WTC11 (cell line): ENCODE results near the gene SNRNP25. TPM values are rescaled to one million over a fixed set of nuclear protein-coding genes. Genes with fewer than 3 reads are reported as not detected.

Experiments
- ATAC-seq: fragments of 200-7000 bp; cut with Tn5 transposase; 2 replicates; pipeline ENCODE4 v1.10.0; 2021; ENCODE audit warnings: mild to moderate bottlenecking, moderate library complexity
- Bru-seq: library from RNA; stranded (reverse); fragments of 400-500 nt; gene quantifications from one replicate; lab custom pipeline; 2021; lab: Mats Ljungman, UMichigan
- CTCF ChIA-PET: fragments of 300-600 bp; sonication (Branson Sonifier 250); formaldehyde crosslinking; loops from one replicate; lab custom pipeline; 2021; ENCODE audit warnings: antibody characterized with exemption; lab: Charles Lee
- POLR2A ChIA-PET: fragments of 350-600 bp; sonication (Branson Sonifier 250); formaldehyde crosslinking; loops from one replicate; lab custom pipeline; 2021; ENCODE audit warnings: antibody characterized with exemption; lab: Charles Lee
- DNase-seq: peaks from one replicate; pipeline ENCODE4 v3.0.0; 2021; ENCODE audit warnings: low spot score
- H3K27ac Mint-ChIP-seq: 2 replicates; pipeline ENCODE4 v1.8.0; 2021; ENCODE audit warnings: mixed read lengths
- H3K27me3 Mint-ChIP-seq: 2 replicates; pipeline ENCODE4 v1.8.0; 2021; ENCODE audit warnings: low read depth, mild to moderate bottlenecking, moderate library complexity, mixed read lengths
- H3K36me3 Mint-ChIP-seq: 2 replicates; pipeline ENCODE4 v1.8.0; 2021; ENCODE audit warnings: mixed read lengths
- H3K4me1 Mint-ChIP-seq: 2 replicates; pipeline ENCODE4 v1.8.0; 2022; ENCODE audit warnings: mixed read lengths
- H3K4me3 Mint-ChIP-seq: 2 replicates; pipeline ENCODE4 v1.8.0; 2021; ENCODE audit warnings: mild to moderate bottlenecking, moderate library complexity, mixed read lengths
- H3K9me3 Mint-ChIP-seq: 2 replicates; pipeline ENCODE4 v1.8.0; 2021; ENCODE audit warnings: mixed read lengths
- ATF3 ChIP-seq: sonication (generic); formaldehyde crosslinking; conservative IDR thresholded peaks from 2 replicates; pipeline ENCODE4 v1.8.1; 2022; ENCODE audit warnings: mild to moderate bottlenecking, missing genetic modification reagents
- CREM ChIP-seq: sonication (generic); formaldehyde crosslinking; IDR thresholded peaks from 2 replicates; pipeline ENCODE4 v1.8.1; 2022; ENCODE audit warnings: mild to moderate bottlenecking, missing genetic modification reagents, moderate library complexity
- E2F4 ChIP-seq: sonication (generic); formaldehyde crosslinking; IDR thresholded peaks from 2 replicates; pipeline ENCODE4 v1.8.1; 2022; ENCODE audit warnings: low read depth, mild to moderate bottlenecking, moderate library complexity, missing genetic modification reagents, borderline replicate concordance
- ELF4 ChIP-seq: sonication (generic); formaldehyde crosslinking; IDR thresholded peaks from 2 replicates; pipeline ENCODE4 v1.8.1; 2022; ENCODE audit warnings: low read depth, mild to moderate bottlenecking, moderate library complexity, missing genetic modification reagents
- EMX1 ChIP-seq: fragments of 250-450 bp; sonication (Bioruptor Pico); IDR thresholded peaks from 2 replicates; pipeline ENCODE4 v1.8.0; 2021; ENCODE audit warnings: mild to moderate bottlenecking
- ETV6 ChIP-seq: sonication (generic); formaldehyde crosslinking; IDR thresholded peaks from 2 replicates; pipeline ENCODE4 v1.8.1; 2022; ENCODE audit warnings: mild to moderate bottlenecking, missing genetic modification reagents
- FOXK1 ChIP-seq: sonication (generic); formaldehyde crosslinking; IDR thresholded peaks from 2 replicates; pipeline ENCODE4 v1.8.0; 2022; ENCODE audit warnings: mild to moderate bottlenecking, moderate library complexity, missing genetic modification reagents
- FOXP4 ChIP-seq: sonication (generic); formaldehyde crosslinking; IDR thresholded peaks from 2 replicates; pipeline ENCODE4 v1.8.0; 2022; ENCODE audit warnings: mild to moderate bottlenecking, missing genetic modification reagents
- GABPB1 ChIP-seq: sonication (generic); formaldehyde crosslinking; IDR thresholded peaks from 2 replicates; pipeline ENCODE4 v1.8.1; 2023; ENCODE audit warnings: mild to moderate bottlenecking, missing genetic modification reagents
- JAZF1 ChIP-seq: fragments of 250-450 bp; sonication (Bioruptor Pico); IDR thresholded peaks from 2 replicates; pipeline ENCODE4 v1.9.0; 2021; ENCODE audit warnings: moderate library complexity, mild to moderate bottlenecking, inconsistent platforms
- NR2C2 ChIP-seq: sonication (generic); formaldehyde crosslinking; IDR thresholded peaks from 2 replicates; pipeline ENCODE4 v1.8.0; 2022; ENCODE audit warnings: mild to moderate bottlenecking, missing genetic modification reagents
- PRDM15 ChIP-seq: sonication (generic); formaldehyde crosslinking; IDR thresholded peaks from 2 replicates; pipeline ENCODE4 v1.8.0; 2022; ENCODE audit warnings: missing genetic modification reagents
- RORB ChIP-seq: fragments of 250-450 bp; sonication (Bioruptor Pico); IDR thresholded peaks from 2 replicates; pipeline ENCODE4 v1.9.0; 2021; ENCODE audit warnings: mild to moderate bottlenecking
- SMAD4 ChIP-seq: sonication (generic); formaldehyde crosslinking; IDR thresholded peaks from 2 replicates; pipeline ENCODE4 v1.8.0; 2022; ENCODE audit warnings: mild to moderate bottlenecking, missing genetic modification reagents
- SOX15 ChIP-seq: fragments of 250-450 bp; sonication (Bioruptor Pico); IDR thresholded peaks from 2 replicates; pipeline ENCODE4 v1.9.0; 2021; ENCODE audit warnings: mild to moderate bottlenecking
- TCF7 ChIP-seq: sonication (generic); formaldehyde crosslinking; IDR thresholded peaks from 2 replicates; pipeline ENCODE4 v1.8.0; 2022; ENCODE audit warnings: mild to moderate bottlenecking, low read depth, missing genetic modification reagents, moderate library complexity
- TEAD1 ChIP-seq: sonication (generic); formaldehyde crosslinking; IDR thresholded peaks from 2 replicates; pipeline ENCODE4 v1.8.0; 2022; ENCODE audit warnings: mild to moderate bottlenecking, missing genetic modification reagents
- TP53 ChIP-seq: sonication (generic); formaldehyde crosslinking; IDR thresholded peaks from 2 replicates; pipeline ENCODE4 v1.8.1; 2023; ENCODE audit warnings: mild to moderate bottlenecking, missing genetic modification reagents
- ZNF121 ChIP-seq: sonication (generic); formaldehyde crosslinking; IDR thresholded peaks from 2 replicates; pipeline ENCODE4 v1.8.0; 2023; ENCODE audit warnings: missing genetic modification reagents
- ZNF138 ChIP-seq: sonication (generic); formaldehyde crosslinking; conservative IDR thresholded peaks from 2 replicates; pipeline ENCODE4 v1.8.1; 2022; ENCODE audit warnings: mild to moderate bottlenecking, moderate library complexity, missing genetic modification reagents
- ZNF219 ChIP-seq: sonication (generic); formaldehyde crosslinking; IDR thresholded peaks from 2 replicates; pipeline ENCODE4 v1.8.0; 2023; ENCODE audit warnings: missing genetic modification reagents, mild to moderate bottlenecking, borderline replicate concordance
- ZNF317 ChIP-seq: sonication (generic); formaldehyde crosslinking; IDR thresholded peaks from 2 replicates; pipeline ENCODE4 v1.8.1; 2023; ENCODE audit warnings: low read depth, mild to moderate bottlenecking, moderate library complexity, missing genetic modification reagents, borderline replicate concordance
- ZNF416 ChIP-seq: fragments of 250-450 bp; sonication (Bioruptor Pico); IDR thresholded peaks from 2 replicates; pipeline ENCODE4 v1.9.0; 2021; ENCODE audit warnings: mild to moderate bottlenecking, inconsistent platforms
- ZNF671 ChIP-seq: fragments of 250-450 bp; sonication (Bioruptor Pico); IDR thresholded peaks from 2 replicates; pipeline ENCODE4 v1.8.0; 2021; ENCODE audit warnings: mild to moderate bottlenecking
- long read RNA-seq, 3 experiments: library from RNA in 1 of 3; library from capped mRNA in 1 of 3; library from polyadenylated mRNA in 1 of 3; unstranded in 2 of 3; stranded (forward) in 1 of 3; transcript quantifications; one replicate each; pipeline ENCODE4 v2.0.0, GENCODE V29; 2021
- total RNA-seq: library from RNA; stranded (reverse); gene quantifications from 3 replicates; pipeline ENCODE4 v1.2.3, GENCODE V29; 2021
- TF ChIP-seq, protein P1 (sequence below): fragments of 250-450 bp; sonication (Bioruptor Pico); IDR thresholded peaks from 2 replicates; pipeline ENCODE4 v2.1.2; 2022; ENCODE audit warnings: mild to moderate bottlenecking, moderate library complexity
- TF ChIP-seq, protein P2 (sequence below): fragments of 250-450 bp; sonication (Bioruptor Pico); IDR thresholded peaks from 2 replicates; pipeline ENCODE4 v1.9.0; 2021; ENCODE audit warnings: mild to moderate bottlenecking

Gene SNRNP25
- total RNA-seq = 51.6 to 55.9 TPM (median 54.7 TPM) in 3 replicates
- percentile 77 among the genes with signal in this experiment for Bru-seq, nascent RNA
- long read RNA-seq, experiment 1, transcript SNRNP25-201 (5 exons, 1,905 nt) = major isoform, 109 of 120 reads
- long read RNA-seq, experiment 1, transcript SNRNP25-205 (4 exons, 1,130 nt) = minor isoform, 5 of 120 reads
- long read RNA-seq, experiment 1, partial matches to known transcripts = 2 of 120 reads
- long read RNA-seq, experiment 1, other reads (novel, unspliced or antisense) = 4 of 120 reads
- long read RNA-seq, experiment 2, transcript SNRNP25-201 (5 exons, 1,905 nt) = major isoform, 57 of 72 reads
- long read RNA-seq, experiment 2, partial matches to known transcripts = 7 of 72 reads
- long read RNA-seq, experiment 2, other reads (novel, unspliced or antisense) = 4 of 72 reads
- long read RNA-seq, experiment 3, transcript SNRNP25-201 (5 exons, 1,905 nt) = major isoform, 416 of 427 reads
- long read RNA-seq, experiment 3, partial matches to known transcripts = 1 of 427 reads
- long read RNA-seq, experiment 3, other reads (novel, unspliced or antisense) = 8 of 427 reads

DNA sequence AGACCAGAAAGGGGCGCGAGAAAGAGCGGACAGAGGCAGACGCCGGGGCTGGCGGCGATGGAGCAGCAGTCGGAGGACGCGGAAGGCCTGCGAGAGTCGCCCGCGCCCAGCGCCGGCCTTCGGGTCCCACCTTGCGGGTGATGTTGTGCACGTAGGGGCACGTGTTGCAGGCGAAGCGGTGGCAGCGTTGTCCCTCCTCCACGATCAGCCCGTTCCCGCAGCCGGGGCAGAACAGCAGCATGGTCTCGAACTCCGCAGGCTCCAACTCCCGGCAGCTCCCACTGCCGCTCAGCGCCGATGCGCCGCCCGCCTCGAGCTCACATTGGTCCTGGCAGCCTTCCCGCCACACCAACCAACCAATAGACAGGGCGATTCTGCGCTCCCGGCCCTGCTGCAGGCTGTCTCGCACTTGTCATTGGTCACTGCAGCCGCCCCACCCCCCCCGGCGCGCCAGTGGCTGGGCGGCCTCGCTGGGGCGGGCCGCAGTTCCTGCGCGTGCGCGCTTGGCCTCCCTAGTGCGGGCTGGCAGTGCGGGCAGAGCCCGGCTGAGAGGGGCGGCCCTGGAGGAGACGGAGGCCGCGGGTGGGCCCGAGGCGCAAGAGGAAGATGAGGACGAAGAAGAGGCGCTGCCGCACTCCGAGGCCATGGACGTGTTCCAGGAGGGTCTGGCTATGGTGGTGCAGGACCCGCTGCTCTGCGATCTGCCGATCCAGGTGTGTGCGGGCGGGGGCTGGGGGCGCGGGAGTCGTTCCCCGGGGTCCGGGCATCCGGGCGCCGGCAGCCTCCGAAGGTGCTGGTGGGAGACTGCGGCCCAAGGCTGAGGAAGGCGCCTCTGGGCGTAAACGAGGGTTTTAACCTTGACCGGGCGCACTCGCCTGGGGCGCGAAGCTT is at the start of gene SNRNP25, which contains the start of gene POLR3K:
SNRNP25 (plus strand) TSS at position 483 of the 891 bp plus-strand sequence; CDS start at position 672, 189 bp downstream.
POLR3K (minus strand) TSS at position 263 of the 891 bp plus-strand sequence; CDS start at position 241, 22 bp downstream.
- POLR2A ChIA-PET = interaction anchor here (1.0 to 1.6 kb wide), 8 partner anchors 12 to 299 kb away, joined by 4 to 16 read pairs (median 6); partner anchors contain the start of genes AXIN1, FAM234A and RHBDF1
- peak within 1 kb of the TSS; percentile 99 for H3K4me3 Mint-ChIP-seq
- H3K27me3 Mint-ChIP-seq = no peaks in the 10 kb centered on the region; the same call in 1 of the 2 replicates
- no peaks in the 10 kb centered on the region for H3K9me3 Mint-ChIP-seq
- peak within 1 kb of the TSS; percentile 99 for H3K27ac Mint-ChIP-seq
- CTCF ChIA-PET = interaction anchor here (0.5 to 2.5 kb wide), 18 partner anchors 8 to 309 kb away, joined by 3 to 39 read pairs (median 5); partner anchors contain the start of gene RHBDF1
- peaks cover 13% of the 10 kb centered on the region for H3K4me1 Mint-ChIP-seq
- ATAC-seq (peak; percentile 98), DNase-seq (peak; percentile 98)
- peaks cover 51% of the 10 kb centered on the region for H3K36me3 Mint-ChIP-seq
- TF ChIP-seq PRDM15 (CRISPR knock-in tag) (0 out of 2 replicates have a peak, but pooled peaks have one; percentile 24), GABPB1 (CRISPR knock-in tag) (no peak), ZNF317 (CRISPR knock-in tag) (no peak), FOXP4 (CRISPR knock-in tag) (peak; percentile 43; the same call in 1 of the 2 replicates), EMX1 (CRISPR knock-in tag) (no peak), ZNF138 (CRISPR knock-in tag) (no peak), FOXK1 (CRISPR knock-in tag) (peak; percentile 65), TCF7 (CRISPR knock-in tag) (peak; percentile 74; the same call in 1 of the 2 replicates), NR2C2 (CRISPR knock-in tag) (peak; percentile 45; the same call in 1 of the 2 replicates), ATF3 (peak; percentile 43; the same call in 1 of the 2 replicates), ZNF219 (CRISPR knock-in tag) (no peak), ETV6 (0 out of 2 replicates have a peak, but pooled peaks have one; percentile 29), ELF4 (no peak), SMAD4 (CRISPR knock-in tag) (no peak), E2F4 (CRISPR knock-in tag) (0 out of 2 replicates have a peak, but pooled peaks have one; percentile 4), ZNF671 (CRISPR knock-in tag) (no peak), CREM (CRISPR knock-in tag) (peak; percentile 31; the same call in 1 of the 2 replicates), ZNF121 (CRISPR knock-in tag) (no peak), SOX15 (CRISPR knock-in tag) (no peak), ZNF416 (CRISPR knock-in tag) (no peak), JAZF1 (no peak), TEAD1 (CRISPR knock-in tag) (peak; percentile 51), TP53 (CRISPR knock-in tag) (0 out of 2 replicates have a peak, but pooled peaks have one; percentile 31), RORB (CRISPR knock-in tag) (no peak)
- TF ChIP-seq, protein P1, sequence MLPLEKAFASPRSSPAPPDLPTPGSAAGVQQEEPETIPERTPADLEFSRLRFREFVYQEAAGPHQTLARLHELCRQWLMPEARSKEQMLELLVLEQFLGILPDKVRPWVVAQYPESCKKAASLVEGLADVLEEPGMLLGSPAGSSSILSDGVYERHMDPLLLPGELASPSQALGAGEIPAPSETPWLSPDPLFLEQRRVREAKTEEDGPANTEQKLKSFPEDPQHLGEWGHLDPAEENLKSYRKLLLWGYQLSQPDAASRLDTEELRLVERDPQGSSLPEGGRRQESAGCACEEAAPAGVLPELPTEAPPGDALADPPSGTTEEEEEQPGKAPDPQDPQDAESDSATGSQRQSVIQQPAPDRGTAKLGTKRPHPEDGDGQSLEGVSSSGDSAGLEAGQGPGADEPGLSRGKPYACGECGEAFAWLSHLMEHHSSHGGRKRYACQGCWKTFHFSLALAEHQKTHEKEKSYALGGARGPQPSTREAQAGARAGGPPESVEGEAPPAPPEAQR (CRISPR knock-in tag) = no peak
- TF ChIP-seq, protein P2, sequence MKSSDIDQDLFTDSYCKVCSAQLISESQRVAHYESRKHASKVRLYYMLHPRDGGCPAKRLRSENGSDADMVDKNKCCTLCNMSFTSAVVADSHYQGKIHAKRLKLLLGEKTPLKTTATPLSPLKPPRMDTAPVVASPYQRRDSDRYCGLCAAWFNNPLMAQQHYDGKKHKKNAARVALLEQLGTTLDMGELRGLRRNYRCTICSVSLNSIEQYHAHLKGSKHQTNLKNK (CRISPR knock-in tag) = no peak
